Fibroblast of the conjunctiva (primary cell): ENCODE data around the gene ZNF669.
"Not testable (repeated sequence)": the region's sequence is repeated elsewhere in the genome, so short reads cannot be mapped to it uniquely, and the experiment has no call there.

Source experiments
- DNase-seq: peaks from one replicate; pipeline ENCODE4 v3.0.0-alpha.2; 2010; ENCODE audit warnings: low read depth

The ZNF669 gene

DNA sequence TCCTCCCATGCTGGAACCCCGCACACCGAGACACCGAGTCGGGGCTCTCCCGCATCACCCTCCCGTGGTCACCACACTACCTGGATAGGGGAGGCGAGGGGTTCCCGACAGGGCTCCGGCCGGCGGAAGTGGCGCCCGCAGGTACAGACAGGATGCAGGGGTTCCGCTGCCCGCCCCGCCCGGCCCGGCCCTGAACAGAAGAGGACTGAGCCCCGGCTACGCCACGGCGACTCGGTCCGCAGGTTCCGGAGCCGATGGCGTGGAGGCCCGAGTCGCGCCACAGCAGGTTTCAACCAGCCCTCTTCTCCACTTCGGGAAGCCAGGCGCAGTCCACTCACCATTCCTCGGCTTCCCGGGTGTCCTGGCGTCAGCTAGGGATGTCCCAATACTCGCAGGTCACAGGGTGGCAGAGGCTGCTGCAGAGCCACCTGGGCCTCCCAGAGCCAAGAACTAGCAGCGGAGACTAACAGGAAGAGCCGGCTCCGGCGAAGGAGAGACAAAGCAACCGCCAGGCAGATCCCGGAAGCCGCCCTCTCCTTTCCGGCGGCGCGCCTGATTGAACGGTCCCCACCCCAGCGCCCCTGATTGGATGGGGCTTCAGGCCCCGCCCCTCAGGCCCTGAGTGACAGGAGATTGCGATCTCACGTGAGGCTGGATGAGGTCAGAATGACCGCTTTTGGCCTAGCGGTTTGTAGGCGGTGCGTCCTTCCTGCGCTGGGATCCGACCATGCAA, at the start of gene ZNF669:
TSS of gene ZNF669 (minus strand) at position 498 of the 733 bp plus-strand sequence. CDS start at position 341, 157 bp downstream.
- peak; percentile 91 for DNase-seq

DNA sequence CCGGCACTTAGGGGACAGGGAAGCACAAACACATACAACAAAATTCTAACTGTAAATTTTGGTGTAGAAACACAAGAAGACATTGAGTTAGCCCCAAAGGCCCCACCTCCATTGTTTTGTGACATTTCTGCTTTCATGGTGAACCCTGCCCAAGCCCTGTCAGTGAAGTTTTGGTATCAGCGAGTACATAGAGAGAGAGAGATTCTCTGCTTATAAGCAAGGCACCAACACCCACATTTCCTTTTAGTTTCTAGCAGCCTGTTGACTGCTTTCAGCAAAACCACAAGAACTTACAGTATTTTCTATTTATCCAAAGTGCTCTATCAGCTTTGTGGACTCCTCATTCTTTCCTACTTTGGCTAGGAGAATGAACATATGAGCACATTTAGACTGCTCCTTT, 43.6 kb upstream of the ZNF669 start:
- DNase-seq, result no peak

DNA sequence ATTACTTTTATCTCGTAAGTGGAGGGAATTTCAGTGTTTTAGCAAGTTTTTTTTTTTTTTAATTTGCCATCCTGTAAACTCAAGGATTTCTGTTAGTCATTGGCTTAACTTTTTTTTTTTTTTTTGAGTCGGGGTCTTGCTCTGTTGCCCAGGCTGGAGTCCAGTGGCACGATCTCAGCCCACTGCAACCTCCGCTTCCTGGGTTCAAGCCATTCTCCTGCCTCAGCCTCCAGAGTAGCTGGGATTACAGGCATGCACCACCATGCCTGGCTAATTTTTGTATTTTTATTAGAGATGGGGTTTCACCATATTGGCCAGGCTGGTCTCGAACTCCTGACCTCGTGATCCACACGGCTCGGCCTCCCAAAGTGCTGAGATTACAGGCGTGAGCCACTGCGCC, 43.0 kb upstream of the ZNF669 start:
- DNase-seq, result not testable (repeated sequence)

DNA sequence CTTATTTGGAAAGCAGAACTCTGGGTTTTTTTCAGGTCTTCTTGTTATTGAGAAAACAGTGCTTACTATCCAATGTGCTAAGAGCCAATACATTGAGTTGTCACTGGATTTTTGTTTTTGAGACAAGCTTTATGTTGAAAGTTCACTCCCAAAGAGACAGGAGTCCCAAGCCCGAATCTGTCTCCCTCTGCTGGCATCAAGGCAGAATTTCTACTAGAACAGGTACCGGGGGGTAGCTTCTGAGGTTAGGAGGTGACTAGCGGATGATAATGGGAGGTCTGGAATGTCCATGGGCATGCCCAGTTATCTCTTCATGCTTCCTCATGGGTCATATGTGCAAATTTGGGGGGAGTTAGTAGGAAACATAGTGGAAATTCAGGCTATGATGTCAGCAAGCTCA, 42.5 kb upstream of the ZNF669 start:
- DNase-seq, result no peak

DNA sequence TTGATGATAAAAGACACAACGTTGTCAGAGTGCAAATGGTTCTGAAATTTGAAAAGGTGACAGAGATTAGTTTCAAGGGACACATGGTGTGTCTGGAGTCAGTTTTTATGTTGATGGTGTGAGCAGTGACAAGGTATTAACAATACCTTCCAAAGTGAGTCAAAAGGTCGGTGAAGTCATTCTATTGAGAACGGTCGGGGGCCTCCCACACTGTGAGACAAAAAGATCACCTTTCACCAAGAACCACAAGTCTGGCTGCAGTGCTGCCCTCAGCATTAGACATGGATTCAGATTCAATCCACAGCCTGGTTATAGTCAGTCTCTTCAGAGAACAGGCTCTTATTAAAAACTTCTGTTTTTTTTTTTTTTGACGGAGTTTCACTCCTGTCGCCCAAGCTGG, 41.1 kb upstream of the ZNF669 start:
- no peak for DNase-seq

DNA sequence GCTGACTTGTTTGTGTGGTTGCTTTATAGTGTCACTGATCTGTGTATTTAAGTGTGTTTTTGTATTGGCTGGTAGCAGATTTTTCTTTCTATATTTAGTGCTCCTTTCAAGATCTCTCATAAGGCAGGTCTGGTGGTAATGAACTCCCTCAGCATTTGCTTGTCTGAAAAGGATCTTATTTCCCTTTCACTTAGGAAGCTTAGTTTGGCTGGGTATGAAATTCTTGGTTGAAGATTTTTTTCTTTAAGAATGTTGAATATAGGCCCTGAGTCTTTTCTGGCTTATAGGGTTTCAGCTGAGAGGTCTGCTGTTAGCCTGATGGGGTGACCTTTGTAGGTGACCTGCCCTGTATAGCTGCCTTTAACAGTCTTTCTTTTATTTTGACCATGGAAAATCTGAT, 35.4 kb upstream of the ZNF669 start:
- DNase-seq, result not testable (repeated sequence)

DNA sequence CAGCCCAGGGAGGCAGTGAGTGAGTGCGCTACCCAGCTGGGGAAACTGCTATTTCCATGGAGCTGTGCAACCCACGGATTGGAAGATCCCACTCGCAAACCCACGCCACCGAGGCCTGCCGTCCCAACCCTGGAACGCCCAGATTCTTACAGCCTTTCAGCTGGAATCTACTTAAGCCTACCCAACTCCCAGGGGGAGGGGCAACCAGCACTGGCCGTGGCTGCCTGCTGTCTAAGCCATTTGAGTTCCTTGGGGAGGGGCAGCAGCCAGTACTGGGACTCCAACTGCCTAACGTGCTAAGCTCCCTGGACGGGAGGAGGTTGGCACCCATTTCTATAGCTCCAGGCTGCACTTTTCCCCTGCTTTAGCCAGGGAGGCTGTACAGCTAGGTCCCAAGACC, 27.1 kb upstream of the ZNF669 start:
- no peak for DNase-seq

DNA sequence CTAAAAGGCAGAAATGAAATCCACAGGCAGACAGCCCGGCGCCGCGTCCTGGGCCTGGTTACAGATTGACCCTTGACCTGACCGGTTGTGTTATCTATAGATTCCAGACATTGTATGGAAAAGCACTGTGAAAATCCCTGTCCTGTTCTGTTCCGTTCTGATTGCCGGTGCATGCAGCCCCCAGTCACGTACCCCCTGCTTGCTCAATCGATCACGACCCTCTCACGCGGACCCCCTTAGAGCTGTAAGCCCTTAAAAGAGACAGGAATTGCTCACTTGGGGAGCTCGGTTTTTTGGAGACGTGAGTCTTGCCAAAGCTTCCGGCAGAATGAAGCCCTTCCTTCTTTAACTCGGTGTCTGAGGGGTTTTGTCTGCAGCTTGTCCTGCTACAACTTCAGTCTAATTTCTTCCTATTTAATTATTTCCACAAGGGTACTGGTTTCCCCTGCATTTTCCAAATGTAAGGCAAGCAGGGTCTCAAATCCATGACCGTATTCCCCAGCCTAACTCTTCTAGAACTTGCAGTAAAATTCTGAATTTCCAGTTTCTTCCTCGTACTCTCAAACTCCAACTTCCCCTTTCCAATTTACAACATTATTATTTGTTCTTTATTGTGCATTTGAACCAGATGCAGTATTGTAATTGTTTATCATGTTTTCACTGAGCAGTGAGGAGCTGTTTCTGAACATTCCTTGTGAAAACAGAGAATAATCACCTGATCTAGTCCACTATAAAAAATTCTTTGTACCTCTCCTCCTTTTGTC, 23.5 kb upstream of the ZNF669 start:
- DNase-seq, result not testable (repeated sequence)

DNA sequence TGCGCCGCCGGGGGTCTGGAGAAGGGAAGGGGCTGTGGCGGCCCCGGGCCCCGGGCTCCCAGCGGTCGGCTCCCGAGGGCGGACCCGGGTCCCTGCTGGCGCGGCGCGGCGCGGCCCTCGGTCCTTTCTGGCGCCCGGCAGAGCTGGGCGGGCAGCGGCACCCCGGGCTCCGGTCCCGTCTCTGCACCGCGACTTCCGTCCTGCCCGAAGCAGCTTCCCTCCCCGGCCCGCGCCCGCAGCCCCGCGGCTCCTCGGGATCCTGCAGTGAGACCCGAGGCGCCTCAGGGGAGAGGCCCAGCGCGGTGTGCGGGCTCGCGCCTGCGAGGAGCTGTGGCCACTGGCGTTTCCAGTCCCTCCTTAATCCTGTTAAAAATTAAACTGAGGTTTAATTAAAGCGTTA, 22.4 kb upstream of the ZNF669 start:
- DNase-seq, result not testable (repeated sequence)

DNA sequence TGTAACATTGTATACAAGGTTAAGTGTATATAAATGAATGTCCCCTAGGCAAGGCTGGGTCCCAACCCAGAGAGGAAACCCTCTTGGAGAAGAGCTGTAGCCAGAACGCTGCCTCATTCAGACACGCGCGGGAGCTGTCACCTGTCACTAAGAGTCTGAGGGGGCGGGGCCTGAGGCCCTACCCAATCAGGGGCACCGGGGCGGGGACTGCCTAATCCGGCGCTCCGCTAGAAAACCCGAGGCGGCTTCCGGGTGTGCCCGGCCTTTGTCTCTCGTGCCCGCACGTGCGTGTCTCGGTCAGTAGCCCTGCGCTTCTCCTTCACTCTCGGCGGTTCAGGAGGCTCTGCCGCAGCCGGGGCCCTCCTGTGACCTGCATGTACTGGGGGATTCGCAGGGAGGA, 22.0 kb upstream of the ZNF669 start:
- not testable (repeated sequence) for DNase-seq

DNA sequence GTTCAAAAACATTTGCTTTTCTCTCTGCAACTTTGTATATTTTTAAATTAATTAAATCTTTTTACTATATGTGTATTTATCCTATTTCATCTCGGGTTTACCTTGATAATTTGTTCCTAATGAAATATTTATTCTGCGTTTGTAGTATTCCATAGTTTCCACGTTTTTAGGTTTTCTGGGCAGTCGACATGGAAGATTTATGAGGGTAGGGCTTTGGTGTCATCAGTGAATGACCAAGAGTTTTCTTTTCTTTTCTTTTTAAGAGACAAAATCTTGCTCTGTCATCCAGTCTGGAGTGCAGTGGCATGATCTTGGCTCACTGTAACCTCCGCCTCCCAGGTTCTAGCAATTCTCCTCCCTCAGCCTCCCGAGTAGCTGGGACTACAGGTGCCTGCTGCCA, 17.2 kb upstream of the ZNF669 start:
- DNase-seq, result no peak

DNA sequence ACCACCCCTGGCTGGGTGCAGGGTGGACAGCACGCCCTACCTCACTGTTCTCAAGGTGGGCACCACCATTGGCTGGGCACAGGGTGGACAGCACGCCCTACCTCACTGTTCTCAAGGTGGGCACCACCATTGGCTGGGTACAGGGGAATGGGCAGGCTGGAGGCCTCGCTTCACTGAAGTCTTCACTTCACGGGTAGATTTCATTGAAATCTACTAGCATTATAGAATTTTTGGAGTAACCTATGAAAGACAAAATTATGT, 16.2 kb upstream of the ZNF669 start:
- DNase-seq, result not testable (repeated sequence)

DNA sequence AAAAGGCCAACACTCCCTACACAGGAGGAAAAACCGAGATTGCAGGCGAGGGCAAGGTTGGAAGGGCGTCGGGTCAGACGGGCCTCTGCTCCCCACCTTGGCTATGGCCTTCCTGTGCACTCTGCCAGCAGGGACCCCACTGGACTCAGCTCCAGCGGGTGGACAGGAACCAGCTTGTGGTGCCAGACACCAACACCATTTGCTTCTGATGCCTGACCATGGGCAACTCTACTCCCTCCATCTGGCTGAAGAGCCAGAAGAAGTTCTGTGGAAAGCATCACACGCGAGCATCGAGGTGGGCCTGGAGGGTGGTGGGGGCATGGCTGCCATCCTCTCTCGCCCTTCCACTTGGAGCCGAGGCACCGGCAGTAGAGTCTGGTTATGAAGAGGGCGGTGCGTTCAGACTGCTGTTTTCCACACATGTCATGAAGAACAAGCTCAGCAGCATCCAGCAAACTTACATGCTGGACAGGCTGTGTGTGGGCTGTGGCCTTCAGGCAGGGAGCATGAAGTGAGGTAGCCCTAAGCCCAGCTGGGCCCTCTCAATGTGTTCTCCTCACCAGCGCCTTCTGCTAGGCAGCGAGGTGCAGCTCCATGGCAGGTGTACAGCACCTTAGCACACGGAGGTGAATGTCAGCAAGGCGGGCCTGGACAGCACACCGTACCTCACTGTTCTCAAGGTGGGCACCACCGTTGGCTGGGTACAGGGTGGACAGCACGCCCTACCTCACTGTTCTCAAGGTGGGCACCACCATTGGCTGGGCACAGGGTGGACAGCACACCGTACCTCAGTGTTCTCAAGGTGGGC, 15.6 kb upstream of the ZNF669 start:
- no peak for DNase-seq

DNA sequence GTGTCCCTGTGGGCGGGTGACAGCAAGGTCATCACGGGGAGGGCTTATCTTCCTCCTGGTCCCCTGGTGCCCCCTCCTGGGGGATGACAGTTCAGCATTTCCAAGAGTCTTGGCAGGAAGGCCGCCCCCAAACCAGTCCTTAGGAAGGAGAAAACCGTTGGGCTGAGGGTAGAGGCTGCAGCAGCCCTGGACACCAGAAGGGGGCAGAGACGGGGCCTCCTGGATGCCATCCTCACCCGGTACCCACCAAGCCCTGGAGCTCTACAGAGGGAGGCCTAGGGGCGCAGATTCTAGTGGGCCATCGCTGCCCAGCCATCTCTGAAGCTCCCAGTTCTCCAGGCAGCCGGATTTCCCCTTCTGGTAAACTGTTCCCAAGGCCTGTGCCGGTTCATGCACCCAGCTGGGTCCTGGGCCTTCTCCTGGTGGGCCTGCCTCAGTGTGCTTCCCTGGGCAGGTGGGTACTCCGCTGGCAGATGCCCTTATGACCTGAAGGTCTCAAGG, 14.8 kb upstream of the ZNF669 start:
- no peak for DNase-seq

DNA sequence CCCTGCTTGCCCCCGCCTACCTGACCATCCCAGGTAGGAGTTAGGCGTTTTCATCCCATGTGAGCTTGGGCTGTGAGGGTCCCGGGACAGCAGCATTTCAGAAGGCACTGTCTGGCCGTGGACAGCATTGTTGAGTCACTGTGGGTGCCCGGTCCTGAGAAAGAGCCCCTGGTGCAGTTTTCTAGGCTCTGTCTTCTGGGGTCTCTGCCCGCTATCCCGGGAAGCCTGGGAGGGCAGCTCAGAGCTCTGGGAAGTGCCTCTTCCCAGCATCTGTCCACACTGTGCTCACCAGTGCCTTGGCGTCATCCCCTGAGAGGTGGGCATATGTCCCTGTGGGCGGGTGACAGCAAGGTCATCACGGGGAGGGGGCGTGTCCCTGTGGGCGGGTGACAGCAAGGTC, 11.4 kb upstream of the ZNF669 start:
- DNase-seq, result no peak

DNA sequence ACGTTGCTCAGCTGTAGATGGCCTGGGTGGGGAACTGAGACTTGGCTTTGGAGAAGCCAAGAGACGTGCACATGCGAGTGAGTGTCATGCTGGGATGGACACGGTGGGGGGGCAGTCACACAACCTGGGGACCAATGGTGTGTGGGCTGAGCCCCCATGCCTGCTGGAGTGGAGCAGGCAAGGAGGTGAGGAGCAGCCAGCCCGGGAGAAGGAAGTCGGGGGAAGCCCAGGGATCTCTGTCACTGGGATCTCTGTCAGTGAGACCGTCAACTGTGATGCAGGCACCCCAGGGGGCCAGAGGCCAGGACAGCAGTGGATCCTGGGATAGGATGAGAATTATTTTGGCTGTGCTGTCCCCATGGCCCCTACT, 11.0 kb upstream of the ZNF669 start:
- DNase-seq, result no peak

DNA sequence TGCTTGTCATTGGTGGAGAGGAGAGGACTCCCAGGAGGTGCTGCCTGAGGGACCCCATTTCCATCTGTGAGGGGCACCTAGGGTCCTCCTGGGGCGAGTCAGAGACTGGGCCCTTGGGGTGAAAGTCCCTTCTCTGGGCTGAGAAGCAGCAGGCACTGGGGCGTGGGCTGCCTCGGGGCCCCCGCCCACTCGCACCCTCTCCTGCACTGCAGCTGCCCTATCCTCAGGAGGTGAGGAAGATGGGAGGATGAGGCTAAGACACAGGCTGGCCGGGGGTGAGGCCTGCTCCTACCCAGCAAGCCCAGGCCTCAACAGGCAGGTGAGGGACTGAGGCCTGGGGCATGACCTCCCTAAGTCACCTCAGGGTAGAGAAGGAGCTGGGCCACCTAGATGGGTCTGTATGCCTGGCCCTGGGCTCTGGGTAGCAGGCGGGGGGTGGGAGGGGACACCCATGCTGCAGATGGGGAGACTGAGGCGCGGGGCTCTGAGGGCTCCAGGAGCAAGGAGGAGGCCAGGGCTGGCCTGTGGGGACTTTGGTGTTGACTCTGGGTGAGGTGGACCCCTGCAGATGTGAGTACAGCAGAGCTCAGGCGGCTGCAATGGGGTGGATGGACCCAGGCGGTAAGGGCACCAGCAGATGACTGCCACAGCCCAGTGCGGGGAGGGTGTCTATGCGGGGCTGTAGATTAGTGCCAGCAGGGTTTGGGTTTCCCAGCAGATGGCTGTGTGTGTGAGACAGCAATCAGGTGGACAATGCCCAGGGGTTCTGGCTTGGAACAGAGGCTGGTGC, 10.4 kb upstream of the ZNF669 start:
- DNase-seq, result no peak

DNA sequence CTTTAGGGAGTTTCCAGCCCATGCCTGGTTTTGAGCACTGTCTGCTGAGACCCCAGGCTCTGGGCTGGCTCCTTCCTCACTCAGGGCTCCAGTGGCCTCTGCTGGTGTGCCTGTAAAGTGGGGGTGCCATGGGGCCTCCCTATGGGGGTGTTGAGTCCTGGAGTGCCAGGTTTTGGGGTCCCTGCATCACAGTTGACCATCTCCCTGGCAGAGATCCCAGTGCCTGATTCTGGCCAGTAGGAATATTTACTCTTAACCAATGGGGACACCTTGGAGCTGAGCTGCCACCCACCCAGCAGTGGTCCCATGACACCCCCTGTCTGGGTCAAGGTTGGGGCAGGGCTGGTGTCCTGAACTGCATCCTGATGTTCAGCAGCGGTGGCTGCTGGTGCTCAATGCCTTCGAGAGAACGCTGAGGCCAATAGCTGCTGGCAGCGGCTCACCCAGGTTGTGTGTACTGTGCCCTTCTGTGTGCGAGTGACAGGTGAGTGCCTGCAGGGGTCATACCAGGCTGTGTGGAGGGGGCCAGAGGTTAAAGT, 9.6 kb upstream of the ZNF669 start:
- no peak for DNase-seq

DNA sequence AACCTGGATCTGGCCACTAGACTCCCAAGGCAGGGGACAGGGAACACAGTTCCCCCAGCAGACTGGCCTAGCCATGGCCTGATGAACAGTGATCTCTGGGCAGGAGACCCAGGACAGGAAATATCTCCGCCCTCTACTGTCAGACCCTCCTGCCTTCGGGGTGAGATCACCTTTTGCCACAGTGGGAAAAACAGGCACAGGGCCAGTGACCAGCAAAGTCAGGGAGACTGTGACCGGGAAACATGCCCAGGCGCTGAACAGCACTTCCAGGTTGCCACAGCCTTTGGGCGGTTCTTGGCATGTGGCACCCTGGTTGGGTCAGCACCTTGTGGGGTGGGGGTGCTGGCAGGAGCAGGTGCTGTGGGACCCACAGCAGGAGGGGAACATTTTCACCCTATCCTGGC, 8.9 kb upstream of the ZNF669 start:
- no peak for DNase-seq

DNA sequence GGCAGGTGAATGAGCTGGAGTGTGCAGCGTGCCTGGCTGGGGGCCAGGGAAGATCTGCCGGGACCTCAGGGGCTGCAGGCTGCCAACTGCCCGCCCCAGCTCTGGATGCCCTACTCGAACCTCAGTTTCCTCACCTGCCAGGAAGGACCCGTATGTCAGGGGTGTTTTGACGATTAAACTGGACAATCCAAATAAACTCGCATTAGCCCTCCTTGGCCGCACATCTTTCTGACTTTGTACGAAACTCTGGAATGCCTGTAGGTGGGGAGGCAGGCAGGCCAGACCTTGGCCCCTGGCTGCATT, 8.3 kb upstream of the ZNF669 start:
- no peak for DNase-seq

DNA sequence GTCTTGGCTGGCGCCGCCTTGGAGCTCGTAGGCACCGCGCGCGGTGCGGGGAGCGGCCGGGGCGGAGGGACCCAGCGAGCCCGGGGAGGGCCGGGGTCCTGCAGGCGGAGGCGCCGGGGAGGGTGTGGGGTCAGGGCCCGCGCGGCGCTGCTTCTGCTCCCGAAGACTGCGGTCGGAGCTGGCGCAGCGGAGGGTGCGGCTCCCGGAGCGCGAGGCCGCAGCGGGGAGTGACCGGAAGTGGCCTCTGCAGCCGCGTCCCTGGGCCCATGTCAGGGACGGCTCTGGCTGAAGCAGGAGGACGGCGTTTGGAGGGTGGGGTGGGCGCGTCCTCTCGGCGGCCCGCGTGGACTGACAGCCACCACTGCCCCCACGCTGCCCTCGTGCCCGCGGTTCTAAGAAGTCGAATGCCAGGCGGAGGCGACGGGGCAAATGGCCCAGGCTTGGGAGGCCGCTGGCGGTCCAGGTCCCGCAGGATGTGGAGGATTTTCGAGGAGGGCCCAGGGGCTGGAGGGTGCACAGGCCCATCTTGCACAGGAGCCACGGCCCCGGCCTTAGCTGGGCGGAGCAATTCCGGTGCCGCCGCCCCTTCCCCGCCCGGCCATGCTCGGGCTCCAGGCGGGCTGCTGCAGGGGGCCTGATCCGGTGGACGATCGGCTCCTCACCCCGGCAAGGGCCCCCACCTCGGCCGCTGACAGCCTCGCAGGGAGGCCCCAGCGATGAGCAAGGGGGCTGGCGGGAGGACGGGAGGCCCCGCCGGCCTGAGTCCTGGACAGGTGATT, 7.7 kb upstream of the ZNF669 start:
- DNase-seq, result peak; percentile 20
